ENCODE measurements around the gene NOS1AP.

The NOS1AP gene

GRCh38 chr1:162233066-162233465 is 163.6 kb downstream of the NOS1AP start:
- no peak overlapping the region for H3K4me3 ChIP-seq (ENCODE audit: low read length)
- no peak for TF ChIP-seq CTCF (IDR thresholded peaks at IDR 0.05; ENCODE audit: insufficient read depth, low read depth, low read length, missing control alignments)
- no peak for DNase-seq (ENCODE audit: low read depth)

GRCh38 chr1:162233937-162234336 is 164.4 kb downstream of the NOS1AP start:
- no peak for DNase-seq (ENCODE audit: low read depth)
- no peak overlapping the region for H3K4me3 ChIP-seq (ENCODE audit: low read length)
- no peak for TF ChIP-seq CTCF (IDR thresholded peaks at IDR 0.05; ENCODE audit: insufficient read depth, low read depth, low read length, missing control alignments)

- DNase-seq (ENCODE audit: low read depth), result no peak
- no peak overlapping the region for H3K4me3 ChIP-seq (ENCODE audit: low read length)
- TF ChIP-seq CTCF (IDR thresholded peaks at IDR 0.05; ENCODE audit: insufficient read depth, low read depth, low read length, missing control alignments), result no peak
Observed at GRCh38 chr1:162234571-162234970, 165.1 kb downstream of the NOS1AP start.

GRCh38 chr1:162235241-162235800 is 165.8 kb downstream of the NOS1AP start:
- no peak overlapping the region for H3K4me3 ChIP-seq (ENCODE audit: low read length)
- TF ChIP-seq CTCF (IDR thresholded peaks at IDR 0.05; ENCODE audit: insufficient read depth, low read depth, low read length, missing control alignments), result no peak
- no peak for DNase-seq (ENCODE audit: low read depth)

- TF ChIP-seq CTCF (IDR thresholded peaks at IDR 0.05; ENCODE audit: insufficient read depth, low read depth, low read length, missing control alignments), result no peak
- no peak for DNase-seq (ENCODE audit: low read depth)
- no peak overlapping the region for H3K4me3 ChIP-seq (ENCODE audit: low read length)
Observed at GRCh38 chr1:162236201-162236600, 166.7 kb downstream of the NOS1AP start.

GRCh38 chr1:162236618-162237017 is 167.1 kb downstream of the NOS1AP start:
- TF ChIP-seq CTCF (IDR thresholded peaks at IDR 0.05; ENCODE audit: insufficient read depth, low read depth, low read length, missing control alignments), result no peak
- no peak for DNase-seq (ENCODE audit: low read depth)
- H3K4me3 ChIP-seq (ENCODE audit: low read length), result no peak overlapping the region

GRCh38 chr1:162240577-162240976 is 171.1 kb downstream of the NOS1AP start:
- no peak for DNase-seq (ENCODE audit: low read depth)
- H3K4me3 ChIP-seq (ENCODE audit: low read length), result no peak overlapping the region
- TF ChIP-seq CTCF (IDR thresholded peaks at IDR 0.05; ENCODE audit: insufficient read depth, low read depth, low read length, missing control alignments), result no peak

All from epithelial cell of esophagus (primary cell).